ENCODE measurements around the gene USP6NL.

Gene USP6NL

GRCh38 chr10:11609052-11609451 is 2.4 kb downstream of the USP6NL start:
- TF ChIP-seq REST (IDR thresholded peaks at IDR 0.05; ENCODE audit: insufficient replicate concordance, low read depth) (no peak), POLR2AphosphoS5 (IDR thresholded peaks at IDR 0.05; ENCODE audit: low read depth) (no peak), GABPA (IDR thresholded peaks at IDR 0.05; ENCODE audit: low read depth) (no peak), SPI1 (IDR thresholded peaks at IDR 0.05; ENCODE audit: borderline replicate concordance, low read depth) (no peak), CTCF (IDR thresholded peaks at IDR 0.05; ENCODE audit: insufficient read depth, low read length) (no peak)
- DNase-seq (ENCODE audit: low read depth in 1 of 2, low spot score in 1 of 2), result no peak
- Histone ChIP-seq H3K27ac (replicated peaks) (no peak overlapping the region), H3K27me3 (ENCODE audit: insufficient read depth, poor library complexity, severe bottlenecking) (no peaks in the 10 kb centered on the region), H3K4me3 (replicated peaks; ENCODE audit: insufficient read depth, low read length) (no peak overlapping the region)

GRCh38 chr10:11608159-11609013 is 3.1 kb downstream of the USP6NL start:
- Histone ChIP-seq H3K27me3 (ENCODE audit: insufficient read depth, poor library complexity, severe bottlenecking) (no peaks in the 10 kb centered on the region), H3K4me3 (replicated peaks; ENCODE audit: insufficient read depth, low read length) (no peak overlapping the region), H3K27ac (replicated peaks) (no peak overlapping the region)
- TF ChIP-seq REST (IDR thresholded peaks at IDR 0.05; ENCODE audit: insufficient replicate concordance, low read depth) (no peak), GABPA (IDR thresholded peaks at IDR 0.05; ENCODE audit: low read depth) (no peak), POLR2AphosphoS5 (IDR thresholded peaks at IDR 0.05; ENCODE audit: low read depth) (no peak), SPI1 (IDR thresholded peaks at IDR 0.05; ENCODE audit: borderline replicate concordance, low read depth) (no peak), CTCF (IDR thresholded peaks at IDR 0.05; ENCODE audit: insufficient read depth, low read length) (no peak)
- no peak for DNase-seq (ENCODE audit: low read depth in 1 of 2, low spot score in 1 of 2)

- H3K4me3 ChIP-seq (replicated peaks; ENCODE audit: insufficient read depth, low read length), result no peak overlapping the region
- DNase-seq (ENCODE audit: low read depth in 1 of 2, low spot score in 1 of 2), result no peak
- H3K27me3 ChIP-seq (ENCODE audit: insufficient read depth, poor library complexity, severe bottlenecking), result no peaks in the 10 kb centered on the region
- H3K27ac ChIP-seq (replicated peaks), result no peak overlapping the region
- TF ChIP-seq REST (IDR thresholded peaks at IDR 0.05; ENCODE audit: insufficient replicate concordance, low read depth) (no peak), POLR2AphosphoS5 (IDR thresholded peaks at IDR 0.05; ENCODE audit: low read depth) (no peak), SPI1 (IDR thresholded peaks at IDR 0.05; ENCODE audit: borderline replicate concordance, low read depth) (no peak), CTCF (IDR thresholded peaks at IDR 0.05; ENCODE audit: insufficient read depth, low read length) (no peak)
Measured at GRCh38 chr10:11605807-11606408, 5.5 kb downstream of the USP6NL start.

Measured in HL-60 (cell line).